ENCODE measurements around the gene FANCM. TPM values are rescaled to one million over a fixed set of nuclear protein-coding genes. Genes with fewer than 3 reads are reported as not detected.
A peak's percentile ranks its signal among the peaks of the same experiment; 100 is the strongest.

FANCM gene
- total RNA-seq, 6 experiments from 2014 or later: 5.4 to 8.7 (median 6.0) TPM

DNA sequence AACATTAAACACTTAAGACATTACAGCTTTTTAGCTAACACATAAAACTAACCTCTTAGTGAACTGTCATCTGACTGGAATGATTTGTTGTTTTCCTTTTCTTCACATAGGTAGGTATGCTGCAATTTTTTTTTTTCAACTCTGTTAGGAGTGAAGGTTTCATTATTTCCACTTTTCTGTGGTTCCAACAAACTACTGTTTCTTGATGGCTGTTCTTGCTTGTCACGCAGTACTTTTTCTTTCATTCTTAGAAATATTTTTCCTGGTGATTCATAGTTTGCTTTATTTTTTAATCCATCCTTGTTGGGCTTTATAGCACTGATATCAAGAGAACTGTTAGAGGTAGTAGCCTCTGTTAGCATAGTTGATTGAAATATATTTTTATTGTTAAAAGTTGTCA, 111.0 kb downstream of the FANCM start:
- DNase-seq: no peak
- no peaks in the 10 kb centered on the region for H3K27me3 Mint-ChIP-seq (ENCODE audit: insufficient read depth)
- peaks cover 7% of the 10 kb centered on the region for H3K36me3 Mint-ChIP-seq (ENCODE audit: low read depth)
- no peak for TF ChIP-seq CTCF (IDR thresholded peaks at IDR 0.05)
- H3K4me1 Mint-ChIP-seq (ENCODE audit: low read depth): peaks cover 33% of the 10 kb centered on the region
- H3K4me3 Mint-ChIP-seq: no peak overlapping the region
- no peak overlapping the region for H3K27ac Mint-ChIP-seq
- no peaks in the 10 kb centered on the region for H3K9me3 Mint-ChIP-seq

- TF ChIP-seq CTCF (IDR thresholded peaks at IDR 0.05): no peak
- no peak overlapping the region for H3K4me3 Mint-ChIP-seq
- peaks cover 28% of the 10 kb centered on the region for H3K4me1 Mint-ChIP-seq (ENCODE audit: low read depth)
- DNase-seq: no peak
- no peak overlapping the region for H3K27ac Mint-ChIP-seq
- H3K27me3 Mint-ChIP-seq (ENCODE audit: insufficient read depth): no peaks in the 10 kb centered on the region
- H3K9me3 Mint-ChIP-seq: no peaks in the 10 kb centered on the region
- no peaks in the 10 kb centered on the region for H3K36me3 Mint-ChIP-seq (ENCODE audit: low read depth)
Observed at GRCh38 chr14:45247427-45247826, 111.7 kb downstream of the FANCM start.

DNA sequence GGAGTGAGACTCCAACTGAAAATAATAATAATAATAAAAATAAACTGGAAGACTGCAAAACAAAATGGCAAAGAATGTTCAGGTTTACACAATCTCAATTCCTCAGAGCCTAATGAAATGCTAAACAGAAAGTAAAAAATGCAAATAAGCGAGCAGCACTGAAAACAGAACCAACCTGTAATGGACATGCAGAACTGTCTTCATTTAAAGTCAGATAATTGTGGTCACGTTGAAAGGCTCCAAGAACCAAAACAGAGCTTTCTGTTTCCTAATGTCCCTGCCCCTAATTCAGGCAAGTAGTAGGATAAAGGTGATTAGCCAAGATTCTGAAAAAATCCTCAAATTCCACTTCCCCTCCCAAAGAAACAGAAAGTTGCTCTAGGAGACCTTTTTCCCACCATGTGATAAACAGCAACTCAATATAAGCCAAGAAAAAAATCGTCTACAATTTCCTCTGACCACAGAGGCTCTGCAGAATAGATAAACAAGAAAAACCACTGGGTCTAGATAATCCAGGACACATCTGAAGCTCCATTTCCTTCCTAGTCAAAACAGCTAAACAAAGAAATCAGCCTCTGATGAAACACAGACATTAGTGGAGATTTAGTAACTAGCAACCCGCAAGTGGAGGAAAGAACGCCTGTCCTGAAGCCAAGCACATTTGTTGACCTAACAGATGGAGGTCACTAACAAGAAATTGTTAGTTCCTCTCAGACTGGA, 114.3 kb downstream of the FANCM start:
- TF ChIP-seq CTCF (IDR thresholded peaks at IDR 0.05): no peak
- Mint-ChIP-seq H3K36me3 (ENCODE audit: low read depth) (peaks cover 4% of the 10 kb centered on the region; the same call in 1 of the 2 replicates), H3K27me3 (ENCODE audit: insufficient read depth) (peaks cover 1% of the 10 kb centered on the region; the same call in 1 of the 2 replicates), H3K27ac (peak overlapping the region; percentile 68), H3K9me3 (peaks cover 5% of the 10 kb centered on the region; the same call in 1 of the 2 replicates), H3K4me1 (ENCODE audit: low read depth) (peaks cover 26% of the 10 kb centered on the region), H3K4me3 (peak overlapping the region; percentile 76)
- peak; percentile 16 for DNase-seq

Other genes with a start within 250 kb of the FANCM start
- gene KLHL28, start 174.0 kb upstream of the FANCM start, total RNA-seq (2021; fragmentation: NEBNext Ultra II Directional; extraction: Animal tissue kit (Norgen Biotek cat#: 25700)): 1 to 10 TPM; 6.6 to 9.6 (median 8.5) TPM
- 10 to 100 TPM in 2 of 6 experiments, 1 to 10 TPM in 4; 7.5 to 13.7 (median 9.3) TPM for gene TOGARAM1, start 173.7 kb upstream of the FANCM start, total RNA-seq (2021; fragmentation: NEBNext Ultra II Directional; extraction: Animal tissue kit (Norgen Biotek cat#: 25700))
- 10 to 100 TPM; 18.1 to 22.8 (median 20.4) TPM for gene PRPF39, start 51.8 kb upstream of the FANCM start, total RNA-seq (2021; fragmentation: NEBNext Ultra II Directional; extraction: Animal tissue kit (Norgen Biotek cat#: 25700))
- gene FKBP3, start 1.4 kb upstream of the FANCM start, total RNA-seq (2021; fragmentation: NEBNext Ultra II Directional; extraction: Animal tissue kit (Norgen Biotek cat#: 25700)): 10 to 100 TPM; 75.6 to 89.0 (median 79.5) TPM
- gene MIS18BP1, start 117.3 kb downstream of the FANCM start, total RNA-seq (2021; fragmentation: NEBNext Ultra II Directional; extraction: Animal tissue kit (Norgen Biotek cat#: 25700)): 10 to 100 TPM; 12.0 to 19.2 (median 18.2) TPM

Data from HFFc6 (cell line).